Measurements from ENCODE around the gene LIPC.

The LIPC gene

DNA sequence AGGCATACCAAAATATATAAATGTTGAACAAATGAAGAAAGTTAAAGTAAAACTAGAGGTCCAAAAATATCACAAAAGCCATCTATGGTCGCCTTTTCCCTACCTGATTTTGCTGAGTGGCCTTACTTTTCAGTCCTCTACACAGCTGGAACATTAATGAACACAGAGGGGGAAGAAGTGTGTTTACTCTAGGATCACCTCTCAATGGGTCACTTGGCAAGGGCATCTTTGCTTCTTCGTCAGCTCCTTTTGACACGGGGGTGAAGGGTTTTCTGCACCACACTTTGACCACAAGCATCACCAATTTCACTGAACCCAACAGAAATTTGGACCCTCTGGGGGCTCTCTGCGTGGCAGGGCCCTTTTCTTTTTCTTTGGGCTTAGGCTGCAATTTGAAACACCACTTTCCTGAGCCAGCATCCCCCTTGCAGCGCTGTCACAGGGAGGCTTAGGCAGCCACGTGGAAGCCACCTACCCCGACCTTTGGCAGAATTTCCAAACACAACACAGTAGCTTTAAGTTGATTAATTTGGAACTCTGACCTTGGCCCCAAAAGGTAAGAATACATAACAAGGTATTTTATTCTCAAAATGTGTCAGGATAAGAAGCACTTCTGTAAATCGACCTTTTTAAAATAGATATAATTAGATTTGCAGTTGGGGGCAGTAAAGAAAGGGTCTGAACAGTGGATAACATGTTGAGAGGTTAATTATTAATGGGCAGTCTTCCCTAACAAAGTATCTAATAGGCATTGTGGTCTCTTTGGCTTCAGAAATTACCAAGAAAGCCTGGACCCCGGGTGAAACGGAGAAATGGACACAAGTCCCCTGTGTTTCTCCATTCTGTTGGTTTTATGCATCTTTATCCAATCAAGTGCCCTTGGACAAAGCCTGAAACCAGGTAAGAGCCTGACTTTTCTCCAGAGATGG is at the start of gene LIPC:
LIPC (plus strand) TSS at position 771 of the 929 bp plus-strand sequence; CDS start at position 813, 42 bp downstream.
- H3K36me3 ChIP-seq (ENCODE audit: insufficient read depth, low read depth, low read length): no peaks in the 10 kb centered on the region
- H3K27ac ChIP-seq (ENCODE audit: low read length): no peak within 1 kb of the TSS
- H3K9me3 ChIP-seq (ENCODE audit: insufficient read depth, low read depth, low read length): no peaks in the 10 kb centered on the region
- H3K4me1 ChIP-seq (ENCODE audit: insufficient read depth, low read length): no peaks in the 10 kb centered on the region
- no peak within 1 kb of the TSS for H3K9ac ChIP-seq (ENCODE audit: low read depth, low read length)
- H3K27me3 ChIP-seq (ENCODE audit: insufficient read depth, low read length): no peaks in the 10 kb centered on the region
- no peak within 1 kb of the TSS for H3K4me3 ChIP-seq (ENCODE audit: low read length)

- no peaks in the 10 kb centered on the region for H3K27me3 ChIP-seq (ENCODE audit: insufficient read depth, low read length)
- H3K36me3 ChIP-seq (ENCODE audit: insufficient read depth, low read depth, low read length): no peaks in the 10 kb centered on the region
- H3K27ac ChIP-seq (ENCODE audit: low read length): no peak overlapping the region
- H3K9ac ChIP-seq (ENCODE audit: low read depth, low read length): no peak overlapping the region
- peaks cover 3% of the 10 kb centered on the region for H3K4me1 ChIP-seq (ENCODE audit: insufficient read depth, low read length)
- no peaks in the 10 kb centered on the region for H3K9me3 ChIP-seq (ENCODE audit: insufficient read depth, low read depth, low read length)
- no peak overlapping the region for H3K4me3 ChIP-seq (ENCODE audit: low read length)
These were observed 47.9 kb upstream of the LIPC start for GRCh38 chr15:58383876-58384275.

GRCh38 chr15:58384667-58385066 is 47.1 kb upstream of the LIPC start:
- Histone ChIP-seq H3K9ac (ENCODE audit: low read depth, low read length) (no peak overlapping the region), H3K27me3 (ENCODE audit: insufficient read depth, low read length) (no peaks in the 10 kb centered on the region), H3K36me3 (ENCODE audit: insufficient read depth, low read depth, low read length) (no peaks in the 10 kb centered on the region), H3K4me3 (ENCODE audit: low read length) (no peak overlapping the region), H3K4me1 (ENCODE audit: insufficient read depth, low read length) (peaks cover 3% of the 10 kb centered on the region), H3K9me3 (ENCODE audit: insufficient read depth, low read depth, low read length) (no peaks in the 10 kb centered on the region), H3K27ac (ENCODE audit: low read length) (no peak overlapping the region)

GRCh38 chr15:58386081-58386480 is 45.7 kb upstream of the LIPC start:
- Histone ChIP-seq H3K36me3 (ENCODE audit: insufficient read depth, low read depth, low read length) (no peaks in the 10 kb centered on the region), H3K27me3 (ENCODE audit: insufficient read depth, low read length) (no peaks in the 10 kb centered on the region), H3K4me3 (ENCODE audit: low read length) (no peak overlapping the region)

GRCh38 chr15:58386641-58387040 is 45.1 kb upstream of the LIPC start:
- Histone ChIP-seq H3K4me1 (ENCODE audit: insufficient read depth, low read length) (peaks cover 3% of the 10 kb centered on the region), H3K27me3 (ENCODE audit: insufficient read depth, low read length) (no peaks in the 10 kb centered on the region), H3K4me3 (ENCODE audit: low read length) (no peak overlapping the region), H3K9ac (ENCODE audit: low read depth, low read length) (no peak overlapping the region), H3K27ac (ENCODE audit: low read length) (no peak overlapping the region), H3K9me3 (ENCODE audit: insufficient read depth, low read depth, low read length) (no peaks in the 10 kb centered on the region), H3K36me3 (ENCODE audit: insufficient read depth, low read depth, low read length) (no peaks in the 10 kb centered on the region)

More at GRCh38 chr15:58386081-58386480, 45.7 kb upstream of the LIPC start:
- Histone ChIP-seq H3K9me3 (ENCODE audit: insufficient read depth, low read depth, low read length) (no peaks in the 10 kb centered on the region), H3K9ac (ENCODE audit: low read depth, low read length) (no peak overlapping the region), H3K27ac (ENCODE audit: low read length) (no peak overlapping the region), H3K4me1 (ENCODE audit: insufficient read depth, low read length) (peaks cover 3% of the 10 kb centered on the region)

DNA sequence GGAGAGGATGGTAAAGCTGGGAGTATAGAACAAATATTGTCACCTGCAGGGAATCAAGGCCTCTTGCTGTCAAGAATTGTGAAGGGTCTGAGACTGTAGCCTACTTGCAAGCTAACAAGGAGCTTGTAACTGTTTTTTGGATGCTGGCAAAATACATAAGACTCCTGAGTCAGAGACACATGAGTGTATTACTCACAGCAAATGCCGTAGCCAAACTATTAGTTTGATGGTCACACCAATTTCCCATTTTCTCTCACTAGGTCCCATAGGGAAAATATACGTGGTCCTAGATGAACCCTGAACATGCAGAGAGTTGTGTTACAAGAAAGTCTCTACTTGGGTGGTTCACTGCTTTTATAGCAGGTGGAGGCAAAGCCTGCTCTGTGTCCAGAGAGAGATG is 44.7 kb upstream of the LIPC start:
- Histone ChIP-seq H3K27me3 (ENCODE audit: insufficient read depth, low read length) (no peaks in the 10 kb centered on the region), H3K4me3 (ENCODE audit: low read length) (no peak overlapping the region), H3K36me3 (ENCODE audit: insufficient read depth, low read depth, low read length) (no peaks in the 10 kb centered on the region), H3K9ac (ENCODE audit: low read depth, low read length) (no peak overlapping the region), H3K9me3 (ENCODE audit: insufficient read depth, low read depth, low read length) (no peaks in the 10 kb centered on the region), H3K27ac (ENCODE audit: low read length) (no peak overlapping the region), H3K4me1 (ENCODE audit: insufficient read depth, low read length) (peaks cover 5% of the 10 kb centered on the region)

GRCh38 chr15:58388211-58388610 is 43.6 kb upstream of the LIPC start:
- Histone ChIP-seq H3K4me3 (ENCODE audit: low read length) (no peak overlapping the region), H3K4me1 (ENCODE audit: insufficient read depth, low read length) (peaks cover 6% of the 10 kb centered on the region), H3K27me3 (ENCODE audit: insufficient read depth, low read length) (no peaks in the 10 kb centered on the region), H3K36me3 (ENCODE audit: insufficient read depth, low read depth, low read length) (no peaks in the 10 kb centered on the region), H3K9ac (ENCODE audit: low read depth, low read length) (no peak overlapping the region), H3K27ac (ENCODE audit: low read length) (no peak overlapping the region), H3K9me3 (ENCODE audit: insufficient read depth, low read depth, low read length) (no peaks in the 10 kb centered on the region)

- Histone ChIP-seq H3K27ac (ENCODE audit: low read length) (no peak overlapping the region), H3K27me3 (ENCODE audit: insufficient read depth, low read length) (no peaks in the 10 kb centered on the region), H3K9ac (ENCODE audit: low read depth, low read length) (no peak overlapping the region), H3K36me3 (ENCODE audit: insufficient read depth, low read depth, low read length) (no peaks in the 10 kb centered on the region), H3K4me3 (ENCODE audit: low read length) (no peak overlapping the region), H3K4me1 (ENCODE audit: insufficient read depth, low read length) (peaks cover 3% of the 10 kb centered on the region; the same call in 1 of the 2 replicates), H3K9me3 (ENCODE audit: insufficient read depth, low read depth, low read length) (no peaks in the 10 kb centered on the region)
These were observed 41.7 kb upstream of the LIPC start for GRCh38 chr15:58390118-58390517.

- Histone ChIP-seq H3K9me3 (ENCODE audit: insufficient read depth, low read depth, low read length) (no peaks in the 10 kb centered on the region), H3K9ac (ENCODE audit: low read depth, low read length) (no peak overlapping the region), H3K27ac (ENCODE audit: low read length) (no peak overlapping the region), H3K4me1 (ENCODE audit: insufficient read depth, low read length) (peaks cover 3% of the 10 kb centered on the region; the same call in 1 of the 2 replicates), H3K4me3 (ENCODE audit: low read length) (no peak overlapping the region), H3K36me3 (ENCODE audit: insufficient read depth, low read depth, low read length) (no peaks in the 10 kb centered on the region), H3K27me3 (ENCODE audit: insufficient read depth, low read length) (no peaks in the 10 kb centered on the region)
These were observed 41.1 kb upstream of the LIPC start for GRCh38 chr15:58390655-58391054.

DNA sequence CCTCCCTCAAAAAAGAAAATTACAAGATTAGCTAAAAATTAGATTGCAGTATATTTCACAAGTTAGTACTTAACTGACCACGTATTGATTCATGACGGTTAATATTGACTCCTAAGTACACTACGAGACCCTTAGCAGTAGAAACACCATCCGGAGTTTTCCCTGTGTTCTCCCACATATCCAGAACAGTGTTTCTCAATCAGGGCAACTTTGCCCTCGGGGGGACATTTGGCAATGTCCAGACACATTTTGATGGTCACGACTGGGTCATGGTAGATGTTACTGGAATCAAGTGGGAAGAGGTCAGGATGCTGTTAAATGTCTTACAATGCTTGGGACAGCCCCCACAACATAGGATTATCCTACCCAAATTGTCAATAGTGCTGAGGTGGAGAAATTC is 40.7 kb upstream of the LIPC start:
- H3K4me1 ChIP-seq (ENCODE audit: insufficient read depth, low read length): peaks cover 3% of the 10 kb centered on the region; the same call in 1 of the 2 replicates
- no peaks in the 10 kb centered on the region for H3K36me3 ChIP-seq (ENCODE audit: insufficient read depth, low read depth, low read length)
- H3K27ac ChIP-seq (ENCODE audit: low read length): no peak overlapping the region

GRCh38 chr15:58392141-58392540 is 39.6 kb upstream of the LIPC start:
- H3K27me3 ChIP-seq (ENCODE audit: insufficient read depth, low read length): no peaks in the 10 kb centered on the region
- no peak overlapping the region for H3K27ac ChIP-seq (ENCODE audit: low read length)
- no peaks in the 10 kb centered on the region for H3K9me3 ChIP-seq (ENCODE audit: insufficient read depth, low read depth, low read length)
- no peaks in the 10 kb centered on the region for H3K36me3 ChIP-seq (ENCODE audit: insufficient read depth, low read depth, low read length)
- no peak overlapping the region for H3K4me3 ChIP-seq (ENCODE audit: low read length)
- H3K4me1 ChIP-seq (ENCODE audit: insufficient read depth, low read length): peaks cover 3% of the 10 kb centered on the region; the same call in 1 of the 2 replicates
- H3K9ac ChIP-seq (ENCODE audit: low read depth, low read length): no peak overlapping the region

More for the DNA sequence above, 40.7 kb upstream of the LIPC start:
- no peak overlapping the region for H3K4me3 ChIP-seq (ENCODE audit: low read length)
- no peaks in the 10 kb centered on the region for H3K9me3 ChIP-seq (ENCODE audit: insufficient read depth, low read depth, low read length)
- no peak overlapping the region for H3K9ac ChIP-seq (ENCODE audit: low read depth, low read length)
- H3K27me3 ChIP-seq (ENCODE audit: insufficient read depth, low read length): no peaks in the 10 kb centered on the region

DNA sequence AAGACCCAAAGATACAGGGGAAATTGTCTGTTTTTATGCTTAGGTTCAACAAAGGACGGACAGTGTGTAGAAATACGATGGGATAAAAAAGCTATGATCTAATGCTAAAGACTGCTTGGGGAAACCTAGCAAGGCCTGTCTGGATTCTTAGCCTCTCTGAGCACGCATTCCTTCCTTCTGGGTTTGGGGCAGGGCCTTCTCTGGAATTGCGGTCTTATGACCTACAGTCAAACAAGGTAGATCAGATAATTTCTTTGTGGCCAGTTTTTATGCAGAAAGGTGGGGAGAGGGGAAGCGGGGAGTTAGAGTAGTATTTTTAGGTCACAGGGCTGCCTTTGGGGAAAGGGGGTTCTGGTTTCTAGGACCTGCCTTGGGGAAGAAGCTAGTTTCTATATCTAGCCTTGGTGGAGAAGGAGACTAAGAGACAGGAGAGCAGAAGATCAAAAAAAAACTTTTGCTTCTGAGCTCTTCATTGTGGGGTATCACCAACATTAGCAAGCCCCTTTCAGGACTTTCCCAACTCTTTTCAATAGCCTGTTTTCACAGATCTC is 39.1 kb upstream of the LIPC start:
- H3K36me3 ChIP-seq (ENCODE audit: insufficient read depth, low read depth, low read length): no peaks in the 10 kb centered on the region
- H3K9me3 ChIP-seq (ENCODE audit: insufficient read depth, low read depth, low read length): no peaks in the 10 kb centered on the region
- H3K9ac ChIP-seq (ENCODE audit: low read depth, low read length): no peak overlapping the region
- H3K4me1 ChIP-seq (ENCODE audit: insufficient read depth, low read length): peaks cover 3% of the 10 kb centered on the region; the same call in 1 of the 2 replicates
- H3K4me3 ChIP-seq (ENCODE audit: low read length): no peak overlapping the region
- no peaks in the 10 kb centered on the region for H3K27me3 ChIP-seq (ENCODE audit: insufficient read depth, low read length)
- no peak overlapping the region for H3K27ac ChIP-seq (ENCODE audit: low read length)
